Cardiac muscle cell (in vitro differentiated cells and primary cell): ENCODE data around the gene CLCN5. TPM values are rescaled to one million over a fixed set of nuclear protein-coding genes. Genes with fewer than 3 reads are reported as not detected.

ENCODE experiments used
- DNase-seq, 2 donors: peaks; one replicate each; pipeline versions ENCODE4 v3.0.0 to v3.0.0-alpha.2; 2010 to 2017; ENCODE audit warnings: low read depth in 1 of 2, low spot score in 1 of 2
- H3K27ac ChIP-seq: fragments of 200-600 bp; sonication (generic); 2 replicates; pipeline ENCODE4 v1.5.1; 2016
- H3K27me3 ChIP-seq: fragments of 200-600 bp; sonication (generic); 2 replicates; pipeline ENCODE4 v1.6.0; 2016; ENCODE audit warnings: control low read depth
- H3K36me3 ChIP-seq: fragments of 200-600 bp; sonication (generic); 2 replicates; pipeline ENCODE4 v1.5.1; 2016; ENCODE audit warnings: control low read depth
- H3K4me1 ChIP-seq: fragments of 200-600 bp; sonication (generic); 2 replicates; pipeline ENCODE4 v1.8.1; 2017; ENCODE audit warnings: low read depth, mild to moderate bottlenecking, mixed run types
- H3K4me3 ChIP-seq: fragments of 200-600 bp; sonication (generic); 2 replicates; pipeline ENCODE4 v1.5.1; 2016; ENCODE audit warnings: mild to moderate bottlenecking
- H3K9me3 ChIP-seq: fragments of 200-600 bp; sonication (generic); 2 replicates; pipeline ENCODE4 v1.5.1; 2017; ENCODE audit warnings: low read depth, mild to moderate bottlenecking, control low read depth
- CTCF ChIP-seq: IDR thresholded peaks from 2 replicates; pipeline ENCODE4 v1.5.1; 2012; ENCODE audit warnings: low read depth, mild to moderate bottlenecking, low read length
- polyA plus RNA-seq: library from polyadenylated mRNA; unstranded; fragments of >200 nt; fragmentation: Nextera tagmentation; extraction: Ambion mirVana; gene quantifications from 2 replicates; pipeline ENCODE4 v1.2.1, GENCODE V29; 2016
- total RNA-seq: library from RNA; depleted of rRNA; stranded (reverse); fragments of >200 nt; gene quantifications from 2 replicates; pipeline ENCODE4 v1.2.3, GENCODE V29; 2016

Gene CLCN5
- total and polyA plus RNA-seq, 2 experiments from 2014 or later, result 6.6 to 16.6 TPM

DNA sequence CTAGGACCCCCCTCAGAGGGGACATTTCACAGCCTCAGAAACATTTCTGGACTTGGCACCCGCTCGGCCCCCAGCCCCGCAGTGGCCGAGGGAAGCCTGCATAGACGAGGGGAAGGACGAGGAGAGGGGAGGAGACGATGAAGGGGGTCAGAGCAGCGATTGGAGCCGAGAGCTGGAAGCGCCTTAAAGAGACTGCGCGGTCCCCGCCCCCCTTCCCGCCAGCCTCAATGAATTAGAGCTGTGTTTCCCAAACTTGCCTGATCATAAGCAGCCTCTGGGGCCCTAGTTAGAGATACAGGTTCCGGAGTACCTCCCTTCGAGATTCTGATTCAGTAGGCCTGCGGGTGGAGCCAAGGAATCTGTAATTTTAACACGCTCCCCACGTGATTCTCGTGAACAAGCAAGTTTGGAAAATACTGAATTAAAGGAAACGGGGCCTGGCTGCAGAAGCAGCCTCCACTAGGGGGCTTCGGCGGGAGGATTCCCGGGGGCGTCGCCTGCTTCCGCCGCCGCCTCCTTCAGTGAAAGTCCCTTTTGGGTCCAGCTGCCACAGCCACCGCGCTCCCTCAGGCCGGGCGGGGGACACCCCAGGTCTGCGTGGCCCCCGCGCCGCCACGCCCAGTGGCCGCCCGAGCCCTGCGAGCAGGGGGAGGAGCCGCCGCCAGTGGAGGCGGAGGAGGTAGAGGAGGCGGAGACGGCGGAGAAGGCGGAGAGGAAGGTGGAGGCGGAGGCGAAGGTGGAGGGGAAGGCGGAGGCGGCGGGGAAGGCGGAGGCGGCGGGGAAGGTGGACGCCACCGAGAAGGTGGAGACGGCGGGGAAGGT lies 43.4 kb upstream of the CLCN5 start, which contains the start of gene USP27X:
USP27X (plus strand) TSS at position 651 of the 822 bp plus-strand sequence. CDS start 824 bp downstream, outside the sequence.
- H3K27me3 ChIP-seq, result no peaks in the 10 kb centered on the region
- DNase-seq, result peak; percentile 81 to 88
- H3K9me3 ChIP-seq, result no peaks in the 10 kb centered on the region
- peak within 1 kb of the TSS; percentile 71 for H3K27ac ChIP-seq
- TF ChIP-seq CTCF, result peak; percentile 60
- no peaks in the 10 kb centered on the region for H3K4me1 ChIP-seq
- peak within 1 kb of the TSS; percentile 50 for H3K4me3 ChIP-seq
- H3K36me3 ChIP-seq, result no peaks in the 10 kb centered on the region

GRCh38 chrX:49879656-49880277 lies 42.6 kb upstream of the CLCN5 start:
- no peaks in the 10 kb centered on the region for H3K36me3 ChIP-seq
- peak; percentile 1 to 32 for DNase-seq
- no peaks in the 10 kb centered on the region for H3K27me3 ChIP-seq
- H3K4me3 ChIP-seq, result peak overlapping the region; percentile 50
- no peaks in the 10 kb centered on the region for H3K9me3 ChIP-seq
- peak overlapping the region; percentile 71 for H3K27ac ChIP-seq
- H3K4me1 ChIP-seq, result no peaks in the 10 kb centered on the region
- no peak for TF ChIP-seq CTCF

DNA sequence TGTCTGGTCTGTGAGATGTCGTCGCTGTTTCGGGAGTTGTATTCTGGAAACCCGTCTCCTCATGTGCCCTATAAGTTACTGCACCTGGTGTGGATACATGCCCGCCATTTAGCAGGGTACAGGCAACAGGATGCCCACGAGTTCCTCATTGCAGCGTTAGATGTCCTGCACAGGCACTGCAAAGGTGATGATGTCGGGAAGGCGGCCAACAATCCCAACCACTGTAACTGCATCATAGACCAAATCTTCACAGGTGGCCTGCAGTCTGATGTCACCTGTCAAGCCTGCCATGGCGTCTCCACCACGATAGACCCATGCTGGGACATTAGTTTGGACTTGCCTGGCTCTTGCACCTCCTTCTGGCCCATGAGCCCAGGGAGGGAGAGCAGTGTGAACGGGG lies 41.7 kb upstream of the CLCN5 start:
- no peak overlapping the region for H3K4me3 ChIP-seq
- DNase-seq, result no peak
- H3K27ac ChIP-seq, result no peak overlapping the region
- no peak for TF ChIP-seq CTCF
- no peaks in the 10 kb centered on the region for H3K9me3 ChIP-seq
- H3K27me3 ChIP-seq, result no peaks in the 10 kb centered on the region
- no peaks in the 10 kb centered on the region for H3K4me1 ChIP-seq
- H3K36me3 ChIP-seq, result no peaks in the 10 kb centered on the region

- Histone ChIP-seq H3K27ac (no peak overlapping the region), H3K9me3 (no peaks in the 10 kb centered on the region), H3K4me1 (no peaks in the 10 kb centered on the region), H3K4me3 (no peak overlapping the region), H3K36me3 (no peaks in the 10 kb centered on the region), H3K27me3 (no peaks in the 10 kb centered on the region)
- DNase-seq, result peak; percentile 62 to 70
- TF ChIP-seq CTCF, result peak; percentile 78
Measured at GRCh38 chrX:49884290-49884862, 38.0 kb upstream of the CLCN5 start.

DNA sequence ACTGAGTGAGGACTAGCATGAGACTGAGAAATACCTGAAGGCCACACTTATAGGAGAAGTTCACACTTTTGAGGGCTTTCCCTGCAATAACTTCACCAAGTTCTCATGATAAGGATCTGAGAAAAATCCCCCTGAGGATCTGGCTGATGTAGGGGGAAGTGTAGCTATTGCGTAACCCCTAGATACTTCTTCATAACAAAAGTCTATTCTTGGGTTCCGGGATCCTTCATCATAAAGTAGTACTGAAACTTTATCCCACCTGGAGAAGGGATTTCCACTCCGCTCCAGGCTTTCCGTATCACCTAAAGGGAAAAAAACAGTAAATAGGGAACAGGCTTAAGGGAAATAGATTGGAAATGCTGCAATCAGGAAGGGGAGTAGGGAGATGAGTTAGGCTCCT lies 29.9 kb upstream of the CLCN5 start:
- no peak for TF ChIP-seq CTCF
- Histone ChIP-seq H3K4me1 (no peaks in the 10 kb centered on the region), H3K27me3 (no peaks in the 10 kb centered on the region), H3K27ac (no peak overlapping the region), H3K9me3 (no peaks in the 10 kb centered on the region), H3K36me3 (no peaks in the 10 kb centered on the region), H3K4me3 (no peak overlapping the region)
- DNase-seq, result no peak
